Tibial nerve (tissue), 4 donors: ENCODE measurements around the gene AKAP7. TPM values are rescaled to one million over a fixed set of nuclear protein-coding genes. Genes with fewer than 3 reads are reported as not detected.

ENCODE experiments used
- DNase-seq, 2 donors: peaks; one replicate each; pipeline ENCODE4 v3.0.0-alpha.2; 2019; ENCODE audit warnings: low spot score in 2 of 2
- H3K27ac ChIP-seq, 4 donors: fragments of 200-600 bp; sonication (generic) in 3 of 4; one replicate each; pipeline ENCODE4 v1.5.1; 2017 to 2019; ENCODE audit warnings: mild to moderate bottlenecking in 1 of 4
- H3K27me3 ChIP-seq, 2 donors: fragments of 200-600 bp; sonication (generic) in 1 of 2; one replicate each; pipeline versions ENCODE4 v1.5.1 to v1.6.0; 2017 to 2019
- H3K36me3 ChIP-seq, 3 donors: fragments of 200-600 bp; sonication (generic); one replicate each; pipeline ENCODE4 v1.5.1; 2018 to 2019
- H3K4me1 ChIP-seq, 4 donors: fragments of 200-600 bp; sonication (generic) in 3 of 4; one replicate each; pipeline ENCODE4 v1.5.1; 2017 to 2019
- H3K4me3 ChIP-seq, 4 donors: fragments of 200-600 bp; sonication (generic) in 3 of 4; one replicate each; pipeline ENCODE4 v1.5.1; 2017 to 2019; ENCODE audit warnings: mild to moderate bottlenecking in 1 of 4, moderate library complexity in 1 of 4
- H3K9me3 ChIP-seq, 4 donors: fragments of 200-600 bp; sonication (generic) in 3 of 4; one replicate each; pipeline ENCODE4 v1.5.1; 2017 to 2019
- EP300 ChIP-seq, 2 donors: sonication (generic); formaldehyde crosslinking; IDR thresholded peaks; one replicate each; pipeline ENCODE4 v1.6.1; 2017; ENCODE audit warnings: antibody characterized with exemption in 2 of 2, mild to moderate bottlenecking in 1 of 2
- POLR2A ChIP-seq, 2 donors: fragments of 450-650 bp; IDR thresholded peaks; one replicate each; pipeline ENCODE4 v1.6.1; 2017; ENCODE audit warnings: antibody characterized with exemption in 2 of 2, mild to moderate bottlenecking in 2 of 2, moderate library complexity in 2 of 2
- WGBS, 2 donors: methylation state at CpG; one replicate each; pipeline ENCODE4 v1.1.5; 2018; 5-methylcytosine and 5-hydroxymethylcytosine counted together
- total RNA-seq, 4 donors: library from RNA; depleted of rRNA; stranded (reverse); fragments of >200 nt; gene quantifications; one replicate each; pipeline ENCODE4 v1.1.0, GENCODE V29; 2016
- TF ChIP-seq, protein P1 (sequence below), 5 experiments: fragments of 200-600 bp in 3 of 5; fragments of 450-650 bp in 2 of 5; sonication (generic) in 3 of 5; IDR thresholded peaks; one replicate each; pipeline ENCODE4 v1.5.1; 2016 to 2019; ENCODE audit warnings: antibody characterized with exemption in 5 of 5, mild to moderate bottlenecking in 3 of 5, moderate library complexity in 2 of 5

The AKAP7 gene
- total RNA-seq, 4 donors from 2014 or later, result 5.1 to 39.1 (median 11.8) TPM

DNA sequence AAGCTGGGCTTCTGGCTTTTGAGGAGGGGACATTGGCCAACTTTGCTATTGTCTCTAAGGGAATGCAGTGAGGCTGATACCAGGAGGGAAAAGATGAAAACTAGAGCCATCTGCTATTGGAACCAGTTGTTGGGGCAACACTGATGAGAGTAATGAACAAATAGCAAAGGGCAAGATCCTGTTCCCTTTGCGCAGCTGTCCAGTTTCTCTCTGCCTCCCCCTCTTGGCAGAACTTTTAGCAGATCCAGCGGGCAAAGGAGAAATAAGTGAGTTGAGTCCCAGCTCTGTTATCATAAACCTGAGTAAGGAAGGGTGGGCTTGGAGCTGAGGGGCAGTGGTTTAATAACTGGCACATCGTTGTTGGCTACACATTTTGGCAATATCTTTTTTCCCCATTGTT is 126.8 kb downstream of the AKAP7 start:
- no peak for DNase-seq
- H3K36me3 ChIP-seq, result no peaks in the 10 kb centered on the region
- no peaks in the 10 kb centered on the region for H3K4me1 ChIP-seq
- no peaks in the 10 kb centered on the region for H3K27me3 ChIP-seq
- H3K27ac ChIP-seq, result no peak overlapping the region
- no peaks in the 10 kb centered on the region for H3K9me3 ChIP-seq
- 94 to 97% methylated on average over 3 of the region's 3 CpGs for WGBS, 2 donors
- no peak overlapping the region for H3K4me3 ChIP-seq
- TF ChIP-seq, protein P1, sequence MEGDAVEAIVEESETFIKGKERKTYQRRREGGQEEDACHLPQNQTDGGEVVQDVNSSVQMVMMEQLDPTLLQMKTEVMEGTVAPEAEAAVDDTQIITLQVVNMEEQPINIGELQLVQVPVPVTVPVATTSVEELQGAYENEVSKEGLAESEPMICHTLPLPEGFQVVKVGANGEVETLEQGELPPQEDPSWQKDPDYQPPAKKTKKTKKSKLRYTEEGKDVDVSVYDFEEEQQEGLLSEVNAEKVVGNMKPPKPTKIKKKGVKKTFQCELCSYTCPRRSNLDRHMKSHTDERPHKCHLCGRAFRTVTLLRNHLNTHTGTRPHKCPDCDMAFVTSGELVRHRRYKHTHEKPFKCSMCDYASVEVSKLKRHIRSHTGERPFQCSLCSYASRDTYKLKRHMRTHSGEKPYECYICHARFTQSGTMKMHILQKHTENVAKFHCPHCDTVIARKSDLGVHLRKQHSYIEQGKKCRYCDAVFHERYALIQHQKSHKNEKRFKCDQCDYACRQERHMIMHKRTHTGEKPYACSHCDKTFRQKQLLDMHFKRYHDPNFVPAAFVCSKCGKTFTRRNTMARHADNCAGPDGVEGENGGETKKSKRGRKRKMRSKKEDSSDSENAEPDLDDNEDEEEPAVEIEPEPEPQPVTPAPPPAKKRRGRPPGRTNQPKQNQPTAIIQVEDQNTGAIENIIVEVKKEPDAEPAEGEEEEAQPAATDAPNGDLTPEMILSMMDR (IDR thresholded peaks at IDR 0.05), result no peak
- no peak for TF ChIP-seq POLR2A (IDR thresholded peaks at IDR 0.05)
- no peak for TF ChIP-seq EP300 (IDR thresholded peaks at IDR 0.05)

DNA sequence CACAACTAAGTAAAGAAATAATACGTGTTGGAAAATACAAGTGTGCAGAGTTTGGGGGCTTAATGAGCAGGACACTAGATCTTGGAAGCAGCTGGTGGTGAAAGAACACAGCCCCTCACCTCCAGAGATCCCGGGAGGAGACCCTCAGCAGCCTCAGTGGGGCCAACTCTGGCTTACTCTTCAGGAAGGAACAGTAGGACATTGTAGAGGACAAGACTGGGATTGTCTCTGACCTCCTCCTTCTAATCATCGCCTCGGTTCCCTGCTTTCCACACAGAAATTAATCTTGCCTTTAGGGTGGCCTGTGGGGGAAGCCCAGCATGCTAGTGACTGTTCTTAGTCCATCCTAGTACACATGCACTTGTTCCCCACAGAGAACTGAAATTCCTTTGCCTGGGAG is 130.7 kb downstream of the AKAP7 start:
- DNase-seq, result no peak
- Histone ChIP-seq H3K36me3 (peaks cover 0 to 18% (median 0%) of the 10 kb centered on the region in 3 donors), H3K27me3 (no peaks in the 10 kb centered on the region), H3K4me1 (no peaks in the 10 kb centered on the region), H3K4me3 (no peak overlapping the region), H3K27ac (no peak overlapping the region), H3K9me3 (peaks cover 0 to 8% (median 0%) of the 10 kb centered on the region in 4 donors)
- TF ChIP-seq POLR2A (IDR thresholded peaks at IDR 0.05) (no peak), EP300 (IDR thresholded peaks at IDR 0.05) (no peak)
- TF ChIP-seq, protein P1 (IDR thresholded peaks at IDR 0.05), result no peak
- WGBS, 2 donors, result 35 to 60% methylated on average over 4 of the region's 4 CpGs

DNA sequence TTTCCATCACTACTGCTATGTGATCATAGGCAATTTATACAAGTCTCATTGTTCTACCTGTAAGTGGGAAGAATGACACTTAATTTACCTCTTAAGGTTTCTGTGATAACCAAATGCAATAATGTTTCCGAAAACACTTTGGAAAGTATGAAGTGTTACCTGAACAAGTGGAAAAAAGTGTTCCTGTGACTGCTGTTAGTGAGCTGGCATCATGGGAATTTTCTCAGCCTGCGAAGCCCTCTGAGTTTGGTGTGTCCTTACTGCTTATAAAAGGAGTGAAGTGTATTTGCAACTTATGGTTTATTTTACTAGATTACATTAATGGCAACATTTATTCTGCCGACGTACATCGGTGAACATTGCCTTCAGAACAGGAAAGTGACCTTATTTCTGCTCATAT is 133.0 kb downstream of the AKAP7 start:
- Histone ChIP-seq H3K4me1 (no peaks in the 10 kb centered on the region), H3K4me3 (no peak overlapping the region), H3K36me3 (peaks cover 0 to 18% (median 0%) of the 10 kb centered on the region in 3 donors), H3K9me3 (peaks cover 0 to 8% (median 0%) of the 10 kb centered on the region in 4 donors), H3K27ac (no peak overlapping the region), H3K27me3 (no peaks in the 10 kb centered on the region)
- TF ChIP-seq, protein P1 (IDR thresholded peaks at IDR 0.05), result no peak
- TF ChIP-seq POLR2A (IDR thresholded peaks at IDR 0.05), result no peak
- TF ChIP-seq EP300 (IDR thresholded peaks at IDR 0.05), result no peak
- WGBS, 2 donors, result 95 to 96% methylated on average over 5 of the region's 5 CpGs
- DNase-seq, result no peak

DNA sequence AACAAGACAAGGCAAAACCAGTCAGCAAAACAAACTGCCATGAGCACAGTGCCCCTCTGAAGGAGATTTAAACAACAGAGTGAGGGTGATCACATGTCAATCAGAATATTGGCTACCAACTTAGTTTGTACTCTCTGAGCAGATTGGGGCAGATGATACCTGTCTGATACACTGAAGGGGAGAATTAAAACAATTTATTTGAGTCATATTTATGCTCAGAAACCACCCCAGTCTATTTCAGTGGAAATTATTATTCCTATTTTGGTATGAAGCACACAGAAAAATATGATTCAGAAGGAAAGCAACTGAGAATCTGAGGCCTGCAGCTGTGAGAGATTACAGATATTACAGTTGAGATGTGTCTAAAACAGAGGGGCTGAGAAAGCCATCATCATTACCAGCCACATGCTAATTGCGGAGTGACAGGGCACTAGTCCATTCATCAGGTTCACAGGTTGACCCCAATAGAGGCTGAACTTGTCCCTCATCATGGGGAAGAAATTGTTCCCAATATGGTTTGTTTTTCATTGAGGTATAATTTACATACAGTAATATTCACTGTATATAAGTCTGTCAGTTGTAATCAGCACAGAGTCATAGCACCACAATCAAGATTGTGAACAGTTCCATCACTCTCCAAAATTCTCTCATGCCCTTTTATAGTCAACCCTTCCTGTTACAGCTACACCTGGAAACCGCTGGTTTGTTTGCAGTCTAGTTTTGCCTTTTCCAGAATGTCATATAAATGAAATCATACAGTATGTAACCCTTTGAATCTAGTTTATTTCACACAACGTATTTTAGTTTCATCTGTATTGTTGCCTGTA is 134.5 kb downstream of the AKAP7 start:
- Histone ChIP-seq H3K27ac (no peak overlapping the region), H3K27me3 (no peaks in the 10 kb centered on the region), H3K9me3 (peaks cover 0 to 8% (median 0%) of the 10 kb centered on the region in 4 donors), H3K36me3 (peaks cover 0 to 18% (median 0%) of the 10 kb centered on the region in 3 donors), H3K4me3 (no peak overlapping the region), H3K4me1 (no peaks in the 10 kb centered on the region)
- no peak for TF ChIP-seq EP300 (IDR thresholded peaks at IDR 0.05)
- TF ChIP-seq, protein P1 (IDR thresholded peaks at IDR 0.05), result no peak
- TF ChIP-seq POLR2A (IDR thresholded peaks at IDR 0.05), result no peak
- WGBS, 2 donors, result 98% methylated on average over 3 of the region's 3 CpGs
- no peak for DNase-seq

DNA sequence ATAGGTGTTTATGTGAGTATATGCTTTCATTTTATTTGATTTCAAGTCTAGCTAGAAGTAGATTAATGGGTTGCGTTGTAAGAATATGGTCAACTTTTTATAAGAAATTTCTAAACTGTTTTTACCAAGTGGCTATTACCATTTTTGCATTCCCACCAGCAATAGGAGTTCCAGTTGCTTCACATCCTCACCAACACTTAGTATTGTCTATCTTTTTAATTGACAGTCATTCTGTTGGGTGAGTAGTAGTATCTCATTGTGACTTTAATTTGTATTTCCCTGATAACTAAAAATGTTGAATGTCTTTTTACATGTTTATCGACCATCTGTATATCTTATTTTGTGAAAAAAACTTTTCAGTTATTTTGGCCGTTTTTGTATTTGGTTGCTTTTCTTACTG is 135.3 kb downstream of the AKAP7 start:
- H3K27ac ChIP-seq, result no peak overlapping the region
- TF ChIP-seq EP300 (IDR thresholded peaks at IDR 0.05), result no peak
- TF ChIP-seq POLR2A (IDR thresholded peaks at IDR 0.05), result no peak
- TF ChIP-seq, protein P1 (IDR thresholded peaks at IDR 0.05), result no peak
- no peak overlapping the region for H3K4me3 ChIP-seq
- no peak for DNase-seq
- no peaks in the 10 kb centered on the region for H3K27me3 ChIP-seq
- 96 to 98% methylated on average over 3 of the region's 3 CpGs for WGBS, 2 donors
- H3K36me3 ChIP-seq, result peaks cover 0 to 18% (median 0%) of the 10 kb centered on the region in 3 donors
- H3K4me1 ChIP-seq, result no peaks in the 10 kb centered on the region
- peaks cover 0 to 8% (median 0%) of the 10 kb centered on the region in 4 donors for H3K9me3 ChIP-seq
